Amniotic stem cell (primary cell): ENCODE results near the gene RTEL1.
A peak's percentile ranks its signal among the peaks of the same experiment; 100 is the strongest.
"Not testable (repeated sequence)": the region's sequence is repeated elsewhere in the genome, so short reads cannot be mapped to it uniquely, and the experiment has no call there.

ENCODE experiments used
- DNase-seq: peaks from one replicate; lab custom pipeline; 2025; lab: John Stamatoyannopoulos, UW

Gene RTEL1

GRCh38 chr20:63667858-63668257, 9.7 kb downstream of the RTEL1 start:
- no peak for DNase-seq

GRCh38 chr20:63668351-63668750, 10.2 kb downstream of the RTEL1 start:
- no peak for DNase-seq

GRCh38 chr20:63671695-63672094, 13.6 kb downstream of the RTEL1 start:
- not testable (repeated sequence) for DNase-seq

- DNase-seq = no peak
Measured at GRCh38 chr20:63672666-63673065, 14.6 kb downstream of the RTEL1 start.

GRCh38 chr20:63673951-63674350, 15.8 kb downstream of the RTEL1 start:
- no peak for DNase-seq

- no peak for DNase-seq
Measured at GRCh38 chr20:63675681-63676368, 17.7 kb downstream of the RTEL1 start.

- no peak for DNase-seq
Measured at GRCh38 chr20:63678071-63678470, 20.0 kb downstream of the RTEL1 start.

GRCh38 chr20:63678667-63679465, 20.8 kb downstream of the RTEL1 start:
- DNase-seq = no peak

- no peak for DNase-seq
Measured at GRCh38 chr20:63679799-63680305, 21.7 kb downstream of the RTEL1 start.

- DNase-seq = no peak
Measured at GRCh38 chr20:63680427-63680826, 22.3 kb downstream of the RTEL1 start.

- DNase-seq = no peak
Measured at GRCh38 chr20:63680857-63681608, 22.9 kb downstream of the RTEL1 start.

GRCh38 chr20:63681609-63682142, 23.6 kb downstream of the RTEL1 start:
- DNase-seq = no peak

- peak; percentile 95 for DNase-seq
Measured at GRCh38 chr20:63682384-63683139, 24.4 kb downstream of the RTEL1 start.

GRCh38 chr20:63685269-63686026, 27.3 kb downstream of the RTEL1 start:
- DNase-seq = no peak

- no peak for DNase-seq
Measured at GRCh38 chr20:63686094-63686491, 28.0 kb downstream of the RTEL1 start.

GRCh38 chr20:63686492-63687321, 28.6 kb downstream of the RTEL1 start:
- no peak for DNase-seq

- no peak for DNase-seq
Measured at GRCh38 chr20:63687419-63688178, 29.5 kb downstream of the RTEL1 start.

GRCh38 chr20:63688228-63689045, 30.3 kb downstream of the RTEL1 start:
- DNase-seq = no peak
